ENCODE results near the gene VOPP1. TPM values are rescaled to one million over a fixed set of nuclear protein-coding genes. Genes with fewer than 3 reads are reported as not detected.
A peak's percentile ranks its signal among the peaks of the same experiment; 100 is the strongest.

The VOPP1 gene
- total and polyA plus RNA-seq, 9 donors, result 28.0 to 52.1 (median 48.6) TPM

DNA sequence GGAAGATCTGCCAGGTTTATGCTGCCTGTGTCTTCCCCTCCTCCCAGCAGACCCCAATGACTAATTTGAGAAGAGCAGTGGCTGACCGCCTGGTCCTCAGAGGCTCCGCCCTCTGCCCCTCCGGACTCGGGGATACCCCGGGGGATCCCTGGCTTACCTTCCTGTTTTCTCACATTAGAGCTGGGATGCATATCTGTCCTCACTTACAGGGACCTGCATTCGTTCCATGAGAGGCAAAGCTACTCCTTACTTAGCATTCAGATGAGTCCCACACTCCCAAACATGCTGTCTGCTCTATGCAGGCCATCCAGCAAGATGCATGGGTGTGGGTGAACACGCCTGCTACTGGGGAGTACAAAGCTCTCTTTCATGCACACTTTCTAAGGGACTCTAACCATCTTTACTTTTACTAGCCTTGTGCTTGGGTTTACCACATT lies 24.0 kb downstream of the VOPP1 start:
- no peak overlapping the region for H3K27ac ChIP-seq
- WGBS, 3 donors, result 74 to 78% (median 75%) methylated on average over 7 of the region's 7 CpGs
- DNase-seq, result no peak
- intact Hi-C loops (cut with DNase I), result no loop called here
- H3K4me3 ChIP-seq, result no peak overlapping the region
- H3K9me3 ChIP-seq, result no peaks in the 10 kb centered on the region
- TF ChIP-seq, protein P1, sequence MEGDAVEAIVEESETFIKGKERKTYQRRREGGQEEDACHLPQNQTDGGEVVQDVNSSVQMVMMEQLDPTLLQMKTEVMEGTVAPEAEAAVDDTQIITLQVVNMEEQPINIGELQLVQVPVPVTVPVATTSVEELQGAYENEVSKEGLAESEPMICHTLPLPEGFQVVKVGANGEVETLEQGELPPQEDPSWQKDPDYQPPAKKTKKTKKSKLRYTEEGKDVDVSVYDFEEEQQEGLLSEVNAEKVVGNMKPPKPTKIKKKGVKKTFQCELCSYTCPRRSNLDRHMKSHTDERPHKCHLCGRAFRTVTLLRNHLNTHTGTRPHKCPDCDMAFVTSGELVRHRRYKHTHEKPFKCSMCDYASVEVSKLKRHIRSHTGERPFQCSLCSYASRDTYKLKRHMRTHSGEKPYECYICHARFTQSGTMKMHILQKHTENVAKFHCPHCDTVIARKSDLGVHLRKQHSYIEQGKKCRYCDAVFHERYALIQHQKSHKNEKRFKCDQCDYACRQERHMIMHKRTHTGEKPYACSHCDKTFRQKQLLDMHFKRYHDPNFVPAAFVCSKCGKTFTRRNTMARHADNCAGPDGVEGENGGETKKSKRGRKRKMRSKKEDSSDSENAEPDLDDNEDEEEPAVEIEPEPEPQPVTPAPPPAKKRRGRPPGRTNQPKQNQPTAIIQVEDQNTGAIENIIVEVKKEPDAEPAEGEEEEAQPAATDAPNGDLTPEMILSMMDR (IDR thresholded peaks at IDR 0.05), result no peak
- TF ChIP-seq EP300 (IDR thresholded peaks at IDR 0.05), result no peak
- no peak for TF ChIP-seq POLR2A (IDR thresholded peaks at IDR 0.05)
- peaks cover 5% of the 10 kb centered on the region for H3K4me1 ChIP-seq (ENCODE audit: insufficient read depth)
- no peaks in the 10 kb centered on the region for H3K36me3 ChIP-seq
- no peaks in the 10 kb centered on the region for H3K27me3 ChIP-seq

DNA sequence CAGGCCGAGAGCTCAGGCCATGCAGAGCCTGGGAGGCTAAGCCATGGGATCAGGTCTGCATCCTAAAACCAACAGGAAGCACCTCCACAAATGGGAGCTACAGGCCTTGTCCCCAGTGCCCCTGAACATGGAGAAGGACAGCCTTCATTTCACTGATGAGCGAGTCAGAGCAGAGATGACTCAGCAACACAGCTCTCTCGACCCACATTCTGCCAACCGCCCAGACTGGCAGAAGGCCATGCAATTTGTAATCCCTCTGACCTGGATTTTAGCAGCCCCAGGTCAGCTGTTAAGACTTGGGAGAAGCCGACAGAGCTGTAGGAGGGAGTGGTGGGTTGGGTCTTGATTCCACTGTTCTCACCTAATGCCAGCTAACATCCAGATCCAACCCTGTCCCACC lies 25.5 kb downstream of the VOPP1 start:
- WGBS, 3 donors, result 43 to 51% (median 45%) methylated on average over 5 of the region's 5 CpGs
- DNase-seq, result peak in 2 of 5 donors; percentile 33 to 43
- no peaks in the 10 kb centered on the region for H3K9me3 ChIP-seq
- intact Hi-C loops (cut with DNase I), result no loop called here
- H3K4me1 ChIP-seq (ENCODE audit: insufficient read depth), result peaks cover 5% of the 10 kb centered on the region
- no peak overlapping the region for H3K27ac ChIP-seq
- TF ChIP-seq POLR2A (IDR thresholded peaks at IDR 0.05) (no peak), EP300 (IDR thresholded peaks at IDR 0.05) (no peak)
- TF ChIP-seq, protein P1 (IDR thresholded peaks at IDR 0.05), result no peak
- no peak overlapping the region for H3K4me3 ChIP-seq
- H3K27me3 ChIP-seq, result no peaks in the 10 kb centered on the region
- H3K36me3 ChIP-seq, result no peaks in the 10 kb centered on the region

DNA sequence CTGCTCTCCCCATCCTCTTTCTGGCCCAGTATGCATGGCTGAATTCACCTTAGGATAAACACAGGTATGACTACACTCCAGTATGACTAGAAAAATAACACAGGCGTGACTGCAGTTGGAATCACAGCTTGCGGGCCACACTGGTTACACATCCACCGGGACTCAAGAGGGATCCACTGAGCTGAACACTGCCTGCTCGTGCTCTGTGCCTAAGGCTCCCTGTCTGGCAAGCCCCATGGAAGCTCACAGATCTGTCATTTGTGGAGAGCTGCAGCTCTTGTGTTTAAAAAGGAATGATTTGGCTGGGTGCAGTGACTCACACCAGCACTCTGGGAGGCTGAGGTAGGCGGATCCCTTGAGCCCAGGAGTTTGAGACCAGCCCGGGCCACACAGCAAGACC lies 26.8 kb downstream of the VOPP1 start:
- intact Hi-C loops (cut with DNase I), result no loop called here
- no peak overlapping the region for H3K27ac ChIP-seq
- H3K4me1 ChIP-seq (ENCODE audit: insufficient read depth), result peaks cover 5% of the 10 kb centered on the region
- no peaks in the 10 kb centered on the region for H3K9me3 ChIP-seq
- H3K36me3 ChIP-seq, result no peaks in the 10 kb centered on the region
- 87 to 97% (median 97%) methylated on average over 6 of the region's 6 CpGs for WGBS, 3 donors
- H3K27me3 ChIP-seq, result no peaks in the 10 kb centered on the region
- no peak for DNase-seq
- H3K4me3 ChIP-seq, result no peak overlapping the region
- TF ChIP-seq, protein P1 (IDR thresholded peaks at IDR 0.05), result no peak
- no peak for TF ChIP-seq POLR2A (IDR thresholded peaks at IDR 0.05)
- no peak for TF ChIP-seq EP300 (IDR thresholded peaks at IDR 0.05)

DNA sequence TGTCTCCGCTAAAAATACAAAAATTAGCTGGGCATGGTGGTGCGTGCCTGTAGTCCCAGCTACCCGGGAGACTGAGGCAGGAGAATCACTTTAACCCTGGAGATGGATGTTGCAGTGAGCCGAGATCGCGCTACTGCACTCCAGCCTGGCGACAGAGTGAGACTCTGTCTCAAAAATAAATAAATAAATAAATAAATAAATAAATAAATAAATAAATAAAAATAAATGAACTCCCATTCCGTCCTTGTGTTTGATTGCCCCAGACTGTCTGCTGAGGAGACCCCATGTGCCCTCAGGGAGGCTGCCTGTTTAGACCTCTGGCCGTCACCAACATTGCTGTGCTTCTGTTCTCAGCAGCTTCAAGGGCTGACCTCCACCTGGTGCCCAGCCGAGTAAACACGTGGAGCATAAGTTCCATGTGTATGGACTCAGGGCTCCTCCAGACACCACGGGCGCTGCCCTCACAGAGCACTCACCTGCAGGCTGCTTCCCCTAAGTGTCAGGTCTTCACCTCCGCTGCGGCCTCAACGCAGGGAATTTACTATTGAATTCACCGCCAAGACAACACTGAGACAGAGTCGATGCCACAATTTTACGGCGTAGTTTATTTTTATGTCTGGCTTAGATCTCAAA lies 32.0 kb downstream of the VOPP1 start:
- no peaks in the 10 kb centered on the region for H3K27me3 ChIP-seq
- 94 to 96% (median 94%) methylated on average over 20 of the region's 20 CpGs for WGBS, 3 donors
- TF ChIP-seq, protein P1 (IDR thresholded peaks at IDR 0.05), result no peak
- TF ChIP-seq EP300 (IDR thresholded peaks at IDR 0.05) (no peak), POLR2A (IDR thresholded peaks at IDR 0.05) (no peak)
- no peaks in the 10 kb centered on the region for H3K36me3 ChIP-seq
- H3K9me3 ChIP-seq, result no peaks in the 10 kb centered on the region
- no peak for DNase-seq
- H3K27ac ChIP-seq, result no peak overlapping the region
- intact Hi-C loops (cut with DNase I), result no loop called here
- H3K4me3 ChIP-seq, result no peak overlapping the region
- H3K4me1 ChIP-seq (ENCODE audit: insufficient read depth), result peaks cover 2% of the 10 kb centered on the region

Data from ovary (tissue), 9 donors.